Transverse colon (tissue), 4 donors: ENCODE measurements around the gene HOXC13. TPM values are rescaled to one million over a fixed set of nuclear protein-coding genes. Genes with fewer than 3 reads are reported as not detected.

Source experiments
- DNase-seq: peaks from one replicate; pipeline ENCODE4 v3.0.0-alpha.2; 2019
- H3K27ac ChIP-seq, 4 donors: fragments of 200-600 bp; sonication (generic); 2 replicates each; pipeline ENCODE4 v1.5.1; 2016 to 2018; ENCODE audit warnings: inconsistent platforms in 4 of 4
- H3K27me3 ChIP-seq: fragments of 200-600 bp; sonication (generic); 2 replicates; pipeline ENCODE4 v1.5.1; 2017; ENCODE audit warnings: inconsistent platforms
- H3K36me3 ChIP-seq, 4 donors: fragments of 200-600 bp; sonication (generic); 2 replicates each; pipeline ENCODE4 v1.5.1; 2017 to 2019; ENCODE audit warnings: inconsistent platforms in 4 of 4
- H3K4me1 ChIP-seq, 4 donors: fragments of 200-600 bp; sonication (generic); 2 replicates each; pipeline ENCODE4 v1.5.1; 2017 to 2020; ENCODE audit warnings: inconsistent platforms in 4 of 4
- H3K4me3 ChIP-seq, 4 donors: fragments of 200-600 bp; sonication (generic); 1 replicate in 1 of 4; 2 replicates in 3 of 4; pipeline versions ENCODE4 v1.5.1 to v1.6.1; 2017 to 2019; ENCODE audit warnings: inconsistent platforms in 4 of 4
- H3K9me3 ChIP-seq, 2 donors: fragments of 200-600 bp; sonication (generic); 2 replicates each; pipeline ENCODE4 v1.5.1; 2017 to 2019; ENCODE audit warnings: inconsistent platforms in 2 of 2
- EP300 ChIP-seq: sonication (generic); formaldehyde crosslinking; IDR thresholded peaks from one replicate; pipeline ENCODE4 v1.6.1; 2017; ENCODE audit warnings: antibody characterized with exemption, low read depth
- POLR2A ChIP-seq: fragments of 450-650 bp; IDR thresholded peaks from one replicate; pipeline ENCODE4 v1.6.1; 2016; ENCODE audit warnings: antibody characterized with exemption, mild to moderate bottlenecking, moderate library complexity
- POLR2AphosphoS5 ChIP-seq, 3 donors: sonication (generic); formaldehyde crosslinking; IDR thresholded peaks; one replicate each; pipeline ENCODE4 v1.6.1; 2016; ENCODE audit warnings: antibody characterized with exemption in 3 of 3
- WGBS, 2 donors: methylation state at CpG; one replicate each; pipeline ENCODE4 v1.1.5; 2018; ENCODE audit warnings: low coverage in 1 of 2; 5-methylcytosine and 5-hydroxymethylcytosine counted together
- in situ Hi-C, 4 donors: fragments of 200-750 bp; cut with MboI; loops; one replicate each; pipeline versions ENCODE4 v1.15.0 to v1.15.1; 2017; ENCODE audit warnings: low sequenced_read_pairs in 3 of 4, low pct_ligation_motif_present in 1 of 4, low pct_unique_long_range_greater_than_20kb in 1 of 4
- intact Hi-C: fragments of 100-400 bp; cut with DNase I; formaldehyde crosslinking; loops from one replicate; pipeline ENCODE4 v1.15.1; 2023; ENCODE audit warnings: low total_unique reads
- total RNA-seq, 4 donors: library from RNA; depleted of rRNA; stranded (reverse); fragments of >200 nt; gene quantifications; one replicate each; pipeline ENCODE4 v1.1.0, GENCODE V29; 2016
- TF ChIP-seq, protein P1 (sequence below), 5 experiments: fragments of 200-600 bp in 3 of 5; fragments of 450-650 bp in 2 of 5; sonication (generic) in 3 of 5; IDR thresholded peaks; 1 replicate in 2 of 5; 2 replicates in 3 of 5; pipeline ENCODE4 v1.5.1; 2016 to 2017; ENCODE audit warnings: antibody characterized with exemption in 5 of 5, inconsistent platforms in 3 of 5, mild to moderate bottlenecking in 2 of 5, moderate library complexity in 1 of 5

Gene HOXC13
- total RNA-seq, 4 donors from 2014 or later = not detected

DNA sequence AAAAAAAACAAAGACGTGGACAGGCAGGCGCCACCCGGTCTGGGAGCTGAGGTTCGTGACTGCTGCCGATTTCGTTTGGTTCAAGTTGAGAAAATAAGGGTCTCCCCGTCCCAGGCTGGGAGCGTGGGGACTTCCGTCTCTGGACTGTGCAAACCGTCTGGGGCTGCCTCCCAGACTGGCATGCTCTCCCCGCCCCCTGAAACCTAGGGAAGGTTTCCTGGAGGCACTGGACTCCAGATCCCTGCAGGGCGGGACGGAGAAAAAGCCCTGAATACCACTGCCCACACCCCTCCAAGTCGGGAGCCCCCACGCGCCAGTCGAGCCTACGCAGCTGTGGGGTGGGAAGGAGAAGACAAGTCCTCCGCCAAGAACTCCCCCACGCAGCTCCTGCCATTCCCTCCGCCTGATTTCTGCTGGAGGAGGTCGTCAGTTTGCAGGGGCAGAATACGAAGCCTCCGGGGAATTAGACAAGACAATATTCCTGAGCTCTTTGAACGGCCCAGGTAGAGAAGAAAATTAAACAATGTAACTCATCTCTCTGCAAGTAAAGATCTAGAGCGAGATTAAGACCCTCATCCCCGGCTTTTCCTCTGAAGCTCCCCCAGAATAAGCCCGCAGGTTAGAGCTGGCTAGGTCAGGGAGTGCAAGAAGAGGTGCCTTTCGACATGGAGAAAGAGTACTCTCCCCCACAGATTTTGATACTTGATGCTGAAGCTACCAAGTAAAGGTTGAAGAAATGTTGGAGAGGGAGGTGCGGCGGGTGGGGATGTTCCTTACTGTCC, 10.4 kb upstream of the HOXC13 start:
- no peaks in the 10 kb centered on the region for H3K36me3 ChIP-seq
- no peak for DNase-seq
- intact Hi-C loops = no loop called here
- no peak overlapping the region for H3K27ac ChIP-seq
- no peak for TF ChIP-seq EP300
- no peak for TF ChIP-seq POLR2AphosphoS5 (IDR thresholded peaks at IDR 0.05)
- no peak for TF ChIP-seq POLR2A
- TF ChIP-seq, protein P1, sequence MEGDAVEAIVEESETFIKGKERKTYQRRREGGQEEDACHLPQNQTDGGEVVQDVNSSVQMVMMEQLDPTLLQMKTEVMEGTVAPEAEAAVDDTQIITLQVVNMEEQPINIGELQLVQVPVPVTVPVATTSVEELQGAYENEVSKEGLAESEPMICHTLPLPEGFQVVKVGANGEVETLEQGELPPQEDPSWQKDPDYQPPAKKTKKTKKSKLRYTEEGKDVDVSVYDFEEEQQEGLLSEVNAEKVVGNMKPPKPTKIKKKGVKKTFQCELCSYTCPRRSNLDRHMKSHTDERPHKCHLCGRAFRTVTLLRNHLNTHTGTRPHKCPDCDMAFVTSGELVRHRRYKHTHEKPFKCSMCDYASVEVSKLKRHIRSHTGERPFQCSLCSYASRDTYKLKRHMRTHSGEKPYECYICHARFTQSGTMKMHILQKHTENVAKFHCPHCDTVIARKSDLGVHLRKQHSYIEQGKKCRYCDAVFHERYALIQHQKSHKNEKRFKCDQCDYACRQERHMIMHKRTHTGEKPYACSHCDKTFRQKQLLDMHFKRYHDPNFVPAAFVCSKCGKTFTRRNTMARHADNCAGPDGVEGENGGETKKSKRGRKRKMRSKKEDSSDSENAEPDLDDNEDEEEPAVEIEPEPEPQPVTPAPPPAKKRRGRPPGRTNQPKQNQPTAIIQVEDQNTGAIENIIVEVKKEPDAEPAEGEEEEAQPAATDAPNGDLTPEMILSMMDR (IDR thresholded peaks at IDR 0.05) = no peak
- WGBS, 2 donors = 10 to 19% methylated on average over 7 to 30 of the region's 31 CpGs
- no peak overlapping the region for H3K4me3 ChIP-seq
- no peaks in the 10 kb centered on the region for H3K9me3 ChIP-seq
- peaks cover 100% of the 10 kb centered on the region for H3K27me3 ChIP-seq
- peaks cover 0 to 3% (median 0%) of the 10 kb centered on the region in 4 donors for H3K4me1 ChIP-seq
- in situ Hi-C loops = no loop called here

DNA sequence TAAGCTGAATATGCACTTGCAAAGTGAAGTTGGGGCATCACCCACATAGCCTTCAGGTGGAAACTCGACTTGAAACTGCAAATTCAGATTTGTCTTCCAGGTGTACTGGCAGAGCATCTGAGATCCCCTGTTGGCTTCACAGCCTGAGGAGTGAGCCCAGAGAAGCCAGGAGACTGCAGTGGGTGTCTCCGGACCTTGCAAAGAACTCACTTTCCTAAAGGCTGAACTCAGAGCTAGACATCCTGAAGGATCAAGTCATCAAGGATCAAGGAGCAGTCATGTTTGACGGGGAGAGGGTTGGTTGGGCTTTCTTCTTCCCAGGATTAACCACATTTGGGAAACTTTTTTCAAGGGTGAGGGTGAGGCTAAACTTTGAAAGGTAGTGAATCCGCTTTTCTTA, 9.1 kb upstream of the HOXC13 start:
- H3K36me3 ChIP-seq = no peaks in the 10 kb centered on the region
- no peak overlapping the region for H3K27ac ChIP-seq
- DNase-seq = no peak
- in situ Hi-C loops = no loop called here
- TF ChIP-seq EP300 = no peak
- no peak for TF ChIP-seq POLR2A
- no peak for TF ChIP-seq POLR2AphosphoS5 (IDR thresholded peaks at IDR 0.05)
- TF ChIP-seq, protein P1 (IDR thresholded peaks at IDR 0.05) = no peak
- H3K4me1 ChIP-seq = peaks cover 0 to 3% (median 0%) of the 10 kb centered on the region in 4 donors
- intact Hi-C loops = no loop called here
- 24 to 25% methylated on average over 3 to 4 of the region's 4 CpGs for WGBS, 2 donors
- no peak overlapping the region for H3K4me3 ChIP-seq
- H3K27me3 ChIP-seq = peaks cover 100% of the 10 kb centered on the region
- no peaks in the 10 kb centered on the region for H3K9me3 ChIP-seq

DNA sequence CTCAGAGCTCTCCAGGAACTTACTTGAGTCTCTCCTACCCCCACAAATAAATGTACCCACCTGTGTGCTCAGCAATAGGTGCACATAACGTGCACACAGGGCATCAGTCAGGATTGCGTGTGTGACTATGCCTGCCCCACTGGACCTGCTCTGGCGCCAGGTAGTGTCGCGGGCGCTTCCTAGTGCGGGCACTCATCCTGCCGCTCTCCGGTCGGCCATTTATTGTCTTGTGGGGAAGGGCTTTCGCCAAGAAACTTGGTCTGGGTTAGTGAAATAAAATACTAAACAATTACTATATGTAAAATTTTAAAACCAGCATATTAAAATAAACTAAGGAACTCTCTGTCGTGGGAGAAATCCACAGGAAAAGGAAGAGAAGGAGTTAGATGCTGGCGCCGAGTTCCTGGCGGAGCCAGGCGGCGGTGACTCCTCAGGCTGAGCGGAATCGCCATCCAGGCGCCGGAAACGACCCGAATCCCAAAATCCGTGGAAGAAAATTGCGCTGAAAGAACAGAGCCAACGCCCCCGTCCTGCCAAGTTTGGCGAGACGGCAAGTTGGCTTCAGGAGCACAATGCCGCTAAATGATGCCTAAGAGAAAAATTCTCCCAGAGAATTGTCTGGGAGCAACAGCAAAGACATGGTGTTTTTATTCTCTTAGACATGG, 7.9 kb upstream of the HOXC13 start:
- Histone ChIP-seq H3K4me3 (no peak overlapping the region), H3K4me1 (peaks cover 0 to 8% (median 1%) of the 10 kb centered on the region in 4 donors), H3K27me3 (peaks cover 100% of the 10 kb centered on the region), H3K9me3 (no peaks in the 10 kb centered on the region), H3K36me3 (no peaks in the 10 kb centered on the region), H3K27ac (no peak overlapping the region)
- DNase-seq = no peak
- intact Hi-C loops (no loop called here), in situ Hi-C loops (no loop called here)
- 20 to 25% methylated on average over 1 to 30 of the region's 30 CpGs for WGBS, 2 donors
- TF ChIP-seq EP300 (no peak), POLR2A (no peak)

DNA sequence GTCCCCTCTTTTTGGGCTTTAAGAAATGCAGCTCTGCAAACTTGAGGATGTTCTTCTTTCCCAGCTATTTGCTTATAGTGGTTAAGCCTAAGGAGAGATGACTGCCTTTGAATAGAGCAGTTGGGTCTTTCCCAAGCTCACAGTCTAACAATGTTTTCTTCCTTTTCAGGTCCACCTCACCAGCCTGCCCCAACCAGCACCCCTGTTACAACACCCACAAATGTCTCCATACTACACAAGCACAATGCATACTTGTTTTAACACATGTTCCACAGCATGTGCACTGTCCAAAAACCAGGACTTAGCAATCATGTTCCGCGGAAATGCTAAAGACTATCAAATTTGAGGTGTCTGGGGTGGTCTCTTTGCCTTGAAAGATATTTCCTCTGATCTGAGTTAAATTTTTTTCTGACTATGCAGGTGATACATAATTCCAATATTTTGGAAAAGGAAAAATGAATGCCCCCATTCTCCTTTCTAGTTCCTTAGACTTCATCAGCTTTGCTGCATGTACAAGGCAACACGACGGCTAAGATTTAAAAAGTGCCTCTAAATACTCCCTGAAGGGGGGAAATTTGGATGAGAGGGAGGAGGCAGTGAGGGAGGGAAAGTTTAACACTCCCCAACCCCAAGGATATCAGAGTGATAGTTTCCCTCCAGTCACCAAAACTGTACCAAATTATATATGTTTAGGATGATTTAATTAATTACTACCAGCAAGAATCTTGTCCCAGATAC, 6.6 kb upstream of the HOXC13 start:
- 36 to 50% methylated on average over 4 of the region's 4 CpGs for WGBS, 2 donors
- peaks cover 100% of the 10 kb centered on the region for H3K27me3 ChIP-seq
- no peak overlapping the region for H3K4me3 ChIP-seq
- H3K9me3 ChIP-seq = no peaks in the 10 kb centered on the region
- no peak for DNase-seq
- in situ Hi-C loops = no loop called here
- H3K36me3 ChIP-seq = no peaks in the 10 kb centered on the region
- intact Hi-C loops = no loop called here
- peaks cover 0 to 8% (median 1%) of the 10 kb centered on the region in 4 donors for H3K4me1 ChIP-seq
- H3K27ac ChIP-seq = no peak overlapping the region
- TF ChIP-seq EP300 = no peak
- TF ChIP-seq, protein P1 (IDR thresholded peaks at IDR 0.05) = no peak
- no peak for TF ChIP-seq POLR2A
- no peak for TF ChIP-seq POLR2AphosphoS5 (IDR thresholded peaks at IDR 0.05)
